ENCODE measurements around the gene FBXO45. TPM values are rescaled to one million over a fixed set of nuclear protein-coding genes. Genes with fewer than 3 reads are reported as not detected.

Gene FBXO45
- total RNA-seq (2021) = 18.6 and 19.8 TPM in 2 replicates
- long read RNA-seq, full-length matches to known transcripts = 9 of 15 reads
- long read RNA-seq, partial matches to known transcripts = 1 of 15 reads
- long read RNA-seq, other reads (novel, unspliced or antisense) = 5 of 15 reads

GRCh38 chr3:196568246-196569002, at the start of gene FBXO45, which contains the start of gene WDR53:
FBXO45 (plus strand) TSS chr3:196568660; CDS start chr3:196568985, 325 bp downstream.
WDR53 (minus strand) TSS chr3:196568554; CDS start chr3:196561475, 7,079 bp downstream.
- H3K27me3 ChIP-seq (ENCODE audit: insufficient read depth, low read length) = no peaks in the 10 kb centered on the region
- H3K4me3 Mint-ChIP-seq = peak within 1 kb of the TSS; percentile 97 to 99
- no peak within 1 kb of the TSS for H2BK120ac ChIP-seq (ENCODE audit: low read depth, low read length, poor library complexity, severe bottlenecking)
- peaks cover 10% of the 10 kb centered on the region; the same call in 1 of the 2 replicates for H3K79me2 ChIP-seq (ENCODE audit: insufficient read depth, low read length)
- peaks cover 18% of the 10 kb centered on the region for H3K79me1 ChIP-seq (ENCODE audit: insufficient read depth, low read depth, low read length, poor library complexity, severe bottlenecking)
- no peak within 1 kb of the TSS for H3T11ph ChIP-seq (ENCODE audit: low read length)
- peak within 1 kb of the TSS; percentile 93 for H3K9ac ChIP-seq (ENCODE audit: extremely low read depth, insufficient read length, low read length)
- H4K91ac ChIP-seq (ENCODE audit: insufficient read length, low read depth, low read length) = peak within 1 kb of the TSS; percentile 64
- H2BK20ac ChIP-seq (ENCODE audit: low read depth, low read length, poor library complexity, severe bottlenecking) = no peak within 1 kb of the TSS
- H3K4me1 ChIP-seq (ENCODE audit: insufficient read depth, low read length) = peaks cover 2% of the 10 kb centered on the region
- H3K4me1 Mint-ChIP-seq = peaks cover 10 to 20% of the 10 kb centered on the region in 2 experiments
- peak within 1 kb of the TSS; percentile 21 for H2BK5ac ChIP-seq (ENCODE audit: insufficient read length, low read length)
- H3K9me3 ChIP-seq (ENCODE audit: control insufficient read depth, low read depth, low read length) = no peaks in the 10 kb centered on the region
- H3K27ac Mint-ChIP-seq = peak within 1 kb of the TSS; percentile 96 to 100 (median 99); a peak in 6 of 7 replicates
- H4K5ac ChIP-seq (ENCODE audit: insufficient read length, low read depth, low read length) = peak within 1 kb of the TSS; percentile 94
- H2BK15ac ChIP-seq (ENCODE audit: low read depth, low read length) = no peak within 1 kb of the TSS
- no CpG with 5 or more reads among the region's 87 CpGs for whole genome bisulfite sequencing (ENCODE audit: extremely low coverage, insufficient read length, low lambda C conversion rate)
- no peak within 1 kb of the TSS for H3K23ac ChIP-seq (ENCODE audit: insufficient read length, low read depth, low read length)
- no peak within 1 kb of the TSS for H2BK12ac ChIP-seq (ENCODE audit: insufficient read length, low read depth, low read length)
- peak within 1 kb of the TSS; percentile 96 for H3K4me2 ChIP-seq (ENCODE audit: insufficient read depth, insufficient read length, low read length)
- no peak within 1 kb of the TSS; the same call in 1 of the 2 replicates for H3K4ac ChIP-seq (ENCODE audit: low read depth, low read length)
- no peak within 1 kb of the TSS for H3K56ac ChIP-seq (ENCODE audit: insufficient read length, low read depth, low read length)
- peaks cover 11% of the 10 kb centered on the region for H3K23me2 ChIP-seq (ENCODE audit: insufficient read length, low read depth, low read length, poor library complexity, severe bottlenecking)
- TF ChIP-seq CTCF (conservative IDR thresholded peaks at IDR 0.05) = no peak
- H2AK5ac ChIP-seq (ENCODE audit: insufficient read length, low read length) = no peak within 1 kb of the TSS
- peak; percentile 94 for DNase-seq
- peaks cover 6 to 10% (median 6%) of the 10 kb centered on the region in 3 experiments; a peak in 5 of 7 replicates for H3K36me3 Mint-ChIP-seq (ENCODE audit: insufficient read depth in 1 of 3, low read depth in 3 of 3)
- peak within 1 kb of the TSS; percentile 35 for H2AFZ ChIP-seq (ENCODE audit: low read length)
- H4K8ac ChIP-seq (replicated peaks; ENCODE audit: insufficient read length, low read depth, low read length) = peak within 1 kb of the TSS; percentile 87
- H3K14ac ChIP-seq (ENCODE audit: insufficient read depth, low read length) = peak within 1 kb of the TSS; percentile 89
- H3K27ac ChIP-seq (ENCODE audit: insufficient read length, low read depth, low read length) = peak within 1 kb of the TSS; percentile 62
- H3K18ac ChIP-seq (ENCODE audit: insufficient read length, low read depth, low read length) = peak within 1 kb of the TSS; percentile 67
- H3K27me3 Mint-ChIP-seq (ENCODE audit: low read depth) = no peaks in the 10 kb centered on the region
- H4K20me1 ChIP-seq (ENCODE audit: control insufficient read depth, insufficient read depth, insufficient read length) = no peaks in the 10 kb centered on the region
- no peaks in the 10 kb centered on the region; a peak in 1 of 5 replicates for H3K9me3 Mint-ChIP-seq

All from H9 (cell line).